H9 (cell line): ENCODE measurements around the gene USP21. TPM values are rescaled to one million over a fixed set of nuclear protein-coding genes. Genes with fewer than 3 reads are reported as not detected.

Experiments used
- DNase-seq: peaks from one replicate; pipeline ENCODE4 v3.0.0-alpha.2; 2017
- H2AFZ ChIP-seq: one replicate; pipeline ENCODE4 v1.6.1; 2013; ENCODE audit warnings: mild to moderate bottlenecking, low read length, control low read depth, moderate library complexity
- H2AK5ac ChIP-seq: 2 replicates; pipeline ENCODE4 v1.6.1; 2013; ENCODE audit warnings: low read length, control low read depth, mixed read lengths; ENCODE audit not compliant: insufficient read length
- H2BK120ac ChIP-seq: one replicate; pipeline ENCODE4 v1.6.1; 2013; ENCODE audit warnings: low read depth, mild to moderate bottlenecking, low read length, control low read depth, inconsistent platforms; ENCODE audit not compliant: poor library complexity, severe bottlenecking
- H2BK12ac ChIP-seq: 2 replicates; pipeline ENCODE4 v1.6.1; 2013; ENCODE audit warnings: low read length, control low read depth, mixed read lengths, low read depth; ENCODE audit not compliant: insufficient read length
- H2BK15ac ChIP-seq: 2 replicates; pipeline ENCODE4 v1.6.1; 2013; ENCODE audit warnings: low read depth, low read length, control low read depth
- H2BK20ac ChIP-seq: one replicate; pipeline ENCODE4 v1.6.1; 2013; ENCODE audit warnings: low read depth, mild to moderate bottlenecking, low read length, control low read depth, inconsistent platforms; ENCODE audit not compliant: poor library complexity, severe bottlenecking
- H2BK5ac ChIP-seq: 2 replicates; pipeline ENCODE4 v1.6.1; 2013; ENCODE audit warnings: low read length, control low read depth, mixed read lengths; ENCODE audit not compliant: insufficient read length
- H3K14ac ChIP-seq: 2 replicates; pipeline ENCODE4 v1.6.1; 2013; ENCODE audit warnings: low read length, control low read depth; ENCODE audit not compliant: insufficient read depth
- H3K18ac ChIP-seq: 2 replicates; pipeline ENCODE4 v1.6.1; 2013; ENCODE audit warnings: low read depth, mild to moderate bottlenecking, mixed read lengths, low read length, control low read depth; ENCODE audit not compliant: insufficient read length
- H3K23ac ChIP-seq: 2 replicates; pipeline ENCODE4 v1.6.1; 2013; ENCODE audit warnings: low read length, control low read depth, mixed read lengths, low read depth; ENCODE audit not compliant: insufficient read length
- H3K23me2 ChIP-seq: 2 replicates; pipeline ENCODE4 v1.6.1; 2013; ENCODE audit warnings: low read depth, mild to moderate bottlenecking, mixed read lengths, low read length, control low read depth; ENCODE audit not compliant: insufficient read length, poor library complexity, severe bottlenecking
- H3K27ac ChIP-seq: 2 replicates; pipeline ENCODE4 v1.5.1; 2013; ENCODE audit warnings: low read length, control low read depth, mixed read lengths, low read depth; ENCODE audit not compliant: insufficient read length
- H3K27me3 ChIP-seq: 2 replicates; pipeline ENCODE4 v1.6.1; 2013; ENCODE audit warnings: low read length, control low read depth, inconsistent platforms; ENCODE audit not compliant: insufficient read depth
- H3K4ac ChIP-seq: 2 replicates; pipeline ENCODE4 v1.6.1; 2013; ENCODE audit warnings: low read depth, mild to moderate bottlenecking, control low read depth, inconsistent platforms, low read length, moderate library complexity
- H3K4me1 ChIP-seq: 2 replicates; pipeline ENCODE4 v1.6.1; 2013; ENCODE audit warnings: low read length, control low read depth, inconsistent platforms; ENCODE audit not compliant: insufficient read depth
- H3K4me2 ChIP-seq: 2 replicates; pipeline ENCODE4 v1.6.1; 2013; ENCODE audit warnings: low read length, control low read depth, mixed read lengths; ENCODE audit not compliant: insufficient read length, insufficient read depth
- H3K56ac ChIP-seq: 2 replicates; pipeline ENCODE4 v1.6.1; 2013; ENCODE audit warnings: low read depth, mild to moderate bottlenecking, mixed read lengths, low read length, control low read depth; ENCODE audit not compliant: insufficient read length
- H3K79me1 ChIP-seq: 2 replicates; pipeline ENCODE4 v1.6.1; 2013; ENCODE audit warnings: low read depth, mild to moderate bottlenecking, moderate library complexity, low read length, control low read depth, inconsistent platforms; ENCODE audit not compliant: insufficient read depth, poor library complexity, severe bottlenecking
- H3K79me2 ChIP-seq: 2 replicates; pipeline ENCODE4 v1.6.1; 2013; ENCODE audit warnings: low read length, control low read depth, inconsistent platforms; ENCODE audit not compliant: insufficient read depth
- H3K9ac ChIP-seq: 2 replicates; pipeline ENCODE4 v1.6.1; 2013; ENCODE audit warnings: low read length, control low read depth, mixed read lengths; ENCODE audit not compliant: insufficient read length; ENCODE audit errors: extremely low read depth
- H3K9me3 ChIP-seq: one replicate; pipeline ENCODE4 v1.6.1; 2013; ENCODE audit warnings: low read depth, low read length, inconsistent platforms; ENCODE audit not compliant: control insufficient read depth
- H3T11ph ChIP-seq: one replicate; pipeline ENCODE4 v1.6.1; 2013; ENCODE audit warnings: mild to moderate bottlenecking, low read length, control low read depth, inconsistent platforms
- H4K20me1 ChIP-seq: one replicate; pipeline ENCODE4 v1.6.1; 2013; ENCODE audit not compliant: control insufficient read depth, insufficient read length, insufficient read depth
- H4K5ac ChIP-seq: 2 replicates; pipeline ENCODE4 v1.6.1; 2013; ENCODE audit warnings: low read depth, mild to moderate bottlenecking, mixed read lengths, low read length, control low read depth; ENCODE audit not compliant: insufficient read length
- H4K8ac ChIP-seq: replicated peaks from 2 replicates; pipeline ENCODE4 v1.6.1; 2013; ENCODE audit warnings: low read length, control low read depth, mixed read lengths, low read depth; ENCODE audit not compliant: insufficient read length
- H4K91ac ChIP-seq: 2 replicates; pipeline ENCODE4 v1.6.1; 2013; ENCODE audit warnings: low read depth, mild to moderate bottlenecking, moderate library complexity, mixed read lengths, low read length, control low read depth; ENCODE audit not compliant: insufficient read length
- H3K27ac Mint-ChIP-seq, 3 experiments: 2 replicates in 2 of 3; 3 replicates in 1 of 3; pipeline ENCODE4 v1.8.0; 2020 to 2021; ENCODE audit warnings: mixed read lengths in 3 of 3, mild to moderate bottlenecking in 1 of 3, moderate library complexity in 1 of 3
- H3K27me3 Mint-ChIP-seq: 2 replicates; pipeline ENCODE4 v1.8.0; 2021; ENCODE audit warnings: low read depth, mild to moderate bottlenecking, moderate library complexity, mixed read lengths
- H3K36me3 Mint-ChIP-seq, 3 experiments: 2 replicates in 2 of 3; 3 replicates in 1 of 3; pipeline ENCODE4 v1.8.0; 2020 to 2021; ENCODE audit warnings: low read depth in 3 of 3, mixed read lengths in 3 of 3; ENCODE audit not compliant: insufficient read depth in 1 of 3
- H3K4me1 Mint-ChIP-seq, 2 experiments: 2 replicates each; pipeline ENCODE4 v1.8.0; 2020; ENCODE audit warnings: mixed read lengths in 2 of 2
- H3K4me3 Mint-ChIP-seq, 2 experiments: 2 replicates in 1 of 2; 3 replicates in 1 of 2; pipeline ENCODE4 v1.8.0; 2020 to 2021; ENCODE audit warnings: mild to moderate bottlenecking in 2 of 2, mixed read lengths in 2 of 2, moderate library complexity in 1 of 2
- H3K9me3 Mint-ChIP-seq, 2 experiments: 2 replicates in 1 of 2; 3 replicates in 1 of 2; pipeline ENCODE4 v1.8.0; 2020; ENCODE audit warnings: mild to moderate bottlenecking in 2 of 2, mixed read lengths in 2 of 2, moderate library complexity in 1 of 2
- WGBS: extraction: QIAGEN DNeasy Blood & Tissue Kit; methylation state at CpG from one replicate; pipeline ENCODE4 v1.1.7; 2013; ENCODE audit warnings: missing lambda C conversion rate, low lambda C conversion rate, mixed read lengths; ENCODE audit not compliant: insufficient read length; ENCODE audit errors: extremely low coverage; 5-methylcytosine and 5-hydroxymethylcytosine counted together
- total RNA-seq: library from RNA; stranded (reverse); gene quantifications from 2 replicates; pipeline ENCODE4 v1.2.1, GENCODE V29; 2021
- TF ChIP-seq, protein P1 (sequence below): fragments of 200-600 bp; sonication (generic); conservative IDR thresholded peaks from 3 replicates; pipeline ENCODE4 v1.8.0; 2021; ENCODE audit warnings: antibody characterized with exemption, mild to moderate bottlenecking

The USP21 gene
- total RNA-seq, 1 experiment from 2014 or later: 17.9 TPM

DNA sequence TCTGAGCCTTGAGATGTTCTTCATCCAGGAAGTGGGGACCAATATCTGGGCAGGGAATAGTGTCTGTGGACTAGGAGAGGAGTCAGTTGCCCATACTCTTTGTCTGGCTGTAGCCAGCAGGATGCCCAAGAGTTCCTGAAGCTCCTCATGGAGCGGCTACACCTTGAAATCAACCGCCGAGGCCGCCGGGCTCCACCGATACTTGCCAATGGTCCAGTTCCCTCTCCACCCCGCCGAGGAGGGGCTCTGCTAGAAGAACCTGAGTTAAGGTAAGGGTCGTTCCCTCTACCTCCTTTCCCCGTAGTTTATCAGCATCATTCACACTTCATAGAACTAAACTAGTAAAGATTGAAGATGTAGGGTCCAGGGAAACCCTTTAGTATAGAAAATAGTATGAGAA is 3.5 kb downstream of the USP21 start:
- H2BK15ac ChIP-seq: no peak overlapping the region
- H2BK120ac ChIP-seq: no peak overlapping the region
- no peak overlapping the region for H4K8ac ChIP-seq
- no peaks in the 10 kb centered on the region for H3K4me1 ChIP-seq
- TF ChIP-seq, protein P1, sequence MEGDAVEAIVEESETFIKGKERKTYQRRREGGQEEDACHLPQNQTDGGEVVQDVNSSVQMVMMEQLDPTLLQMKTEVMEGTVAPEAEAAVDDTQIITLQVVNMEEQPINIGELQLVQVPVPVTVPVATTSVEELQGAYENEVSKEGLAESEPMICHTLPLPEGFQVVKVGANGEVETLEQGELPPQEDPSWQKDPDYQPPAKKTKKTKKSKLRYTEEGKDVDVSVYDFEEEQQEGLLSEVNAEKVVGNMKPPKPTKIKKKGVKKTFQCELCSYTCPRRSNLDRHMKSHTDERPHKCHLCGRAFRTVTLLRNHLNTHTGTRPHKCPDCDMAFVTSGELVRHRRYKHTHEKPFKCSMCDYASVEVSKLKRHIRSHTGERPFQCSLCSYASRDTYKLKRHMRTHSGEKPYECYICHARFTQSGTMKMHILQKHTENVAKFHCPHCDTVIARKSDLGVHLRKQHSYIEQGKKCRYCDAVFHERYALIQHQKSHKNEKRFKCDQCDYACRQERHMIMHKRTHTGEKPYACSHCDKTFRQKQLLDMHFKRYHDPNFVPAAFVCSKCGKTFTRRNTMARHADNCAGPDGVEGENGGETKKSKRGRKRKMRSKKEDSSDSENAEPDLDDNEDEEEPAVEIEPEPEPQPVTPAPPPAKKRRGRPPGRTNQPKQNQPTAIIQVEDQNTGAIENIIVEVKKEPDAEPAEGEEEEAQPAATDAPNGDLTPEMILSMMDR: no peak
- no peaks in the 10 kb centered on the region for H3K9me3 Mint-ChIP-seq
- peaks cover 33 to 37% of the 10 kb centered on the region in 2 experiments for H3K4me1 Mint-ChIP-seq
- H3K23ac ChIP-seq: no peak overlapping the region
- no peak overlapping the region for H3K27ac ChIP-seq
- no peak overlapping the region for H2BK12ac ChIP-seq
- no peak overlapping the region for H3K18ac ChIP-seq
- no peaks in the 10 kb centered on the region for H3K27me3 ChIP-seq
- peak overlapping the region in 1 of 2 experiments; percentile 49; a peak in 1 of 5 replicates for H3K4me3 Mint-ChIP-seq
- H3K79me1 ChIP-seq: no peaks in the 10 kb centered on the region
- H3T11ph ChIP-seq: no peak overlapping the region
- H4K20me1 ChIP-seq: no peaks in the 10 kb centered on the region
- WGBS: no CpG with 5 or more reads among the region's 10 CpGs
- no peak overlapping the region for H3K56ac ChIP-seq
- no peaks in the 10 kb centered on the region for H3K79me2 ChIP-seq
- H3K27ac Mint-ChIP-seq: no peak overlapping the region; a peak in 1 of 7 replicates
- H3K4me2 ChIP-seq: no peak overlapping the region
- no peak overlapping the region for H2BK20ac ChIP-seq
- H3K27me3 Mint-ChIP-seq: no peaks in the 10 kb centered on the region; the same call in 1 of the 2 replicates
- no peak overlapping the region for H4K5ac ChIP-seq
- H2AK5ac ChIP-seq: no peak overlapping the region
- no peak overlapping the region for H3K4ac ChIP-seq
- peaks cover 21 to 57% (median 45%) of the 10 kb centered on the region in 3 experiments for H3K36me3 Mint-ChIP-seq
- no peak overlapping the region for H3K14ac ChIP-seq
- no peak overlapping the region for H3K9ac ChIP-seq
- no peak overlapping the region for H2BK5ac ChIP-seq
- DNase-seq: no peak
- no peak overlapping the region for H4K91ac ChIP-seq
- H2AFZ ChIP-seq: no peak overlapping the region
- H3K9me3 ChIP-seq: no peaks in the 10 kb centered on the region
- peaks cover 16% of the 10 kb centered on the region for H3K23me2 ChIP-seq
